BE2C (cell line): ENCODE results near the gene LAMA2.

Experiments
- DNase-seq: peaks from one replicate; pipeline ENCODE4 v3.0.0-alpha.2; 2020
- H3K27me3 ChIP-seq: fragments of 250-450 bp; sonication (Bioruptor Pico); 2 replicates; pipeline ENCODE4 v1.5.1; 2020; ENCODE audit warnings: mild to moderate bottlenecking
- H3K36me3 ChIP-seq: fragments of 250-450 bp; sonication (Bioruptor Pico); 2 replicates; pipeline ENCODE4 v1.5.1; 2020; ENCODE audit warnings: mild to moderate bottlenecking
- H3K4me1 ChIP-seq: fragments of 250-450 bp; sonication (Bioruptor Pico); 2 replicates; pipeline ENCODE4 v1.5.1; 2020
- H3K4me3 ChIP-seq: 2 replicates; pipeline ENCODE4 v1.5.1; 2011; ENCODE audit warnings: low read depth, low read length
- H3K9me3 ChIP-seq: fragments of 250-450 bp; sonication (Bioruptor Pico); 2 replicates; pipeline ENCODE4 v1.5.1; 2020
- CTCF ChIP-seq: IDR thresholded peaks from 2 replicates; pipeline ENCODE4 v1.5.1; 2012; ENCODE audit warnings: mild to moderate bottlenecking, low read depth, low read length

Gene LAMA2

GRCh38 chr6:129324345-129324744, 441.4 kb downstream of the LAMA2 start:
- Histone ChIP-seq H3K4me1 (no peaks in the 10 kb centered on the region), H3K4me3 (no peak overlapping the region)
- no peak for TF ChIP-seq CTCF

GRCh38 chr6:129329678-129330077, 446.7 kb downstream of the LAMA2 start:
- Histone ChIP-seq H3K4me1 (no peaks in the 10 kb centered on the region), H3K9me3 (no peaks in the 10 kb centered on the region)

More at GRCh38 chr6:129324345-129324744, 441.4 kb downstream of the LAMA2 start:
- Histone ChIP-seq H3K36me3 (no peaks in the 10 kb centered on the region), H3K27me3 (no peaks in the 10 kb centered on the region), H3K9me3 (no peaks in the 10 kb centered on the region)
- DNase-seq, result no peak

GRCh38 chr6:129331450-129332138, 448.7 kb downstream of the LAMA2 start:
- Histone ChIP-seq H3K4me3 (no peak overlapping the region), H3K4me1 (no peaks in the 10 kb centered on the region), H3K36me3 (no peaks in the 10 kb centered on the region), H3K27me3 (no peaks in the 10 kb centered on the region), H3K9me3 (no peaks in the 10 kb centered on the region)
- no peak for DNase-seq
- TF ChIP-seq CTCF, result no peak

More at GRCh38 chr6:129329678-129330077, 446.7 kb downstream of the LAMA2 start:
- H3K4me3 ChIP-seq, result no peak overlapping the region
- no peaks in the 10 kb centered on the region for H3K27me3 ChIP-seq
- no peak for DNase-seq
- TF ChIP-seq CTCF, result no peak
- no peaks in the 10 kb centered on the region for H3K36me3 ChIP-seq

- Histone ChIP-seq H3K27me3 (no peaks in the 10 kb centered on the region), H3K4me3 (no peak overlapping the region), H3K36me3 (no peaks in the 10 kb centered on the region), H3K9me3 (no peaks in the 10 kb centered on the region), H3K4me1 (no peaks in the 10 kb centered on the region)
- no peak for DNase-seq
- no peak for TF ChIP-seq CTCF
Observed at GRCh38 chr6:129335792-129336191, 452.9 kb downstream of the LAMA2 start.

GRCh38 chr6:129338683-129339082, 455.7 kb downstream of the LAMA2 start:
- no peak for TF ChIP-seq CTCF
- Histone ChIP-seq H3K36me3 (no peaks in the 10 kb centered on the region), H3K4me1 (no peaks in the 10 kb centered on the region), H3K4me3 (no peak overlapping the region), H3K9me3 (no peaks in the 10 kb centered on the region), H3K27me3 (no peaks in the 10 kb centered on the region)
- DNase-seq, result no peak

GRCh38 chr6:129340983-129341382, 458.0 kb downstream of the LAMA2 start:
- TF ChIP-seq CTCF, result no peak

More at GRCh38 chr6:129340983-129341382, 458.0 kb downstream of the LAMA2 start:
- Histone ChIP-seq H3K27me3 (no peaks in the 10 kb centered on the region), H3K36me3 (no peaks in the 10 kb centered on the region), H3K4me1 (no peaks in the 10 kb centered on the region), H3K4me3 (no peak overlapping the region), H3K9me3 (no peaks in the 10 kb centered on the region)
- DNase-seq, result no peak
